ENCODE measurements around the gene PBX3. TPM values are rescaled to one million over a fixed set of nuclear protein-coding genes. Genes with fewer than 3 reads are reported as not detected.

The PBX3 gene
- total and polyA plus RNA-seq, 12 donors: 14.5 to 79.6 (median 56.3) TPM

GRCh38 chr9:125985998-125986655 lies 239.0 kb downstream of the PBX3 start:
- no peak for DNase-seq
- Histone ChIP-seq H3K36me3 (no peaks in the 10 kb centered on the region), H3K27ac (no peak overlapping the region), H3K4me1 (no peaks in the 10 kb centered on the region), H3K9me3 (peaks cover 0 to under 1% (median 0%) of the 10 kb centered on the region in 11 donors), H3K27me3 (peaks cover 0 to 7% (median 0%) of the 10 kb centered on the region in 7 donors), H3K4me3 (no peak overlapping the region)
- TF ChIP-seq CTCF (IDR thresholded peaks at IDR 0.05): no peak
- ATAC-seq: no peak
- WGBS, 2 donors: 83 to 85% methylated on average over 17 of the region's 17 CpGs
- intact Hi-C loops (cut with DNase I): no loop called here

- Histone ChIP-seq H3K27ac (no peak overlapping the region), H3K36me3 (no peaks in the 10 kb centered on the region), H3K9me3 (no peaks in the 10 kb centered on the region), H3K27me3 (peaks cover 0 to 7% (median 0%) of the 10 kb centered on the region in 7 donors), H3K4me1 (no peaks in the 10 kb centered on the region), H3K4me3 (no peak overlapping the region)
- ATAC-seq (no peak), DNase-seq (no peak)
- intact Hi-C loops (cut with DNase I): no loop called here
- 85 to 89% methylated on average over 3 of the region's 3 CpGs for WGBS, 2 donors
- no peak for TF ChIP-seq CTCF (IDR thresholded peaks at IDR 0.05)
Observed at GRCh38 chr9:125986966-125987365, 239.8 kb downstream of the PBX3 start.

GRCh38 chr9:125987420-125987819 lies 240.2 kb downstream of the PBX3 start:
- ATAC-seq (no peak), DNase-seq (no peak)
- TF ChIP-seq CTCF (IDR thresholded peaks at IDR 0.05): no peak
- no peaks in the 10 kb centered on the region for H3K4me1 ChIP-seq
- intact Hi-C loops (cut with DNase I): no loop called here
- H3K36me3 ChIP-seq: no peaks in the 10 kb centered on the region
- no peak overlapping the region for H3K27ac ChIP-seq
- peaks cover 0 to 7% (median 0%) of the 10 kb centered on the region in 7 donors for H3K27me3 ChIP-seq
- no peaks in the 10 kb centered on the region for H3K9me3 ChIP-seq
- WGBS, 2 donors: 78 to 84% methylated on average over 5 of the region's 5 CpGs
- no peak overlapping the region for H3K4me3 ChIP-seq

GRCh38 chr9:125988479-125989050 lies 241.4 kb downstream of the PBX3 start:
- peaks cover 0 to 4% (median 0%) of the 10 kb centered on the region in 7 donors for H3K27me3 ChIP-seq
- intact Hi-C loops (cut with DNase I): no loop called here
- no peak overlapping the region for H3K27ac ChIP-seq
- 83 to 86% methylated on average over 9 of the region's 9 CpGs for WGBS, 2 donors
- no peak for TF ChIP-seq CTCF (IDR thresholded peaks at IDR 0.05)
- H3K4me3 ChIP-seq: no peak overlapping the region
- no peaks in the 10 kb centered on the region for H3K36me3 ChIP-seq
- no peaks in the 10 kb centered on the region for H3K9me3 ChIP-seq
- ATAC-seq: no peak
- DNase-seq: no peak
- H3K4me1 ChIP-seq: no peaks in the 10 kb centered on the region

Data from heart right ventricle (tissue), 16 donors.